ENCODE measurements around the gene RBBP8NL. TPM values are rescaled to one million over a fixed set of nuclear protein-coding genes. Genes with fewer than 3 reads are reported as not detected.
A peak's percentile ranks its signal among the peaks of the same experiment; 100 is the strongest.

The RBBP8NL gene
- total RNA-seq, 1 donor from 2014 or later = 17.5 TPM

DNA sequence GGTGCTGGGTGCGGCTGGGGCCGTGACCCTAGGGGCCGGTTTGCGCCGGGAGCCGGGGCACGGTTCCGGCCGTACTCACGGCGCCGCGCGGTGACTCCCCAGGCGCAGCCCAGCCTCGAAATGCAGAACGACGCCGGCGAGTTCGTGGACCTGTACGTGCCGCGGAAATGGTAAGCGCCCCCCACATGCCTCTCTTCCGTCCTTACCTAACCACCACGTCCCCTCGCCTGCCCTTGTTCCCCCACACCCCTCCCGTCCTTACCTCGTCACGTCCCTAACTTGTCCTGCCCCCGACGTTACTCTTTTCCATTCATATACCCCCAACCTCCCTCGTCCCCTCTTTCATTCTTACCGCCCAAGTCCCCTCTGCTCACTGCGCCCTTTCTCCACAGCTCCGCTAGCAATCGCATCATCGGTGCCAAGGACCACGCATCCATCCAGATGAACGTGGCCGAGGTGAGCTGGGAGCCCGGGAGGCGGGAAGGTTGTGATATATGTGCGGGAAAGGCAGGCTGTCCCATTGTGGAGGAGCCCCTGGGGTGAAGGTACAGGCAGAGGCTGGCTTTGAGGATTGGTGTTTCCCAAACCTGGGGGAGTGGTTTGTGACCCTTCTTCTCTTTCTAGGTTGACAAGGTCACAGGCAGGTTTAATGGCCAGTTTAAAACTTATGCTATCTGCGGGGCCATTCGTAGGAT is 40.0 kb downstream of the RBBP8NL start:
- Mint-ChIP-seq H3K27me3 (no peaks in the 10 kb centered on the region), H3K9me3 (ENCODE audit: low read depth) (no peaks in the 10 kb centered on the region), H3K27ac (peak overlapping the region; percentile 73), H3K36me3 (ENCODE audit: insufficient read depth) (peaks cover 13% of the 10 kb centered on the region), H3K4me3 (ENCODE audit: low read depth) (peak overlapping the region; percentile 80), H3K4me1 (ENCODE audit: low read depth) (peaks cover 23% of the 10 kb centered on the region)
- TF ChIP-seq, protein P1, sequence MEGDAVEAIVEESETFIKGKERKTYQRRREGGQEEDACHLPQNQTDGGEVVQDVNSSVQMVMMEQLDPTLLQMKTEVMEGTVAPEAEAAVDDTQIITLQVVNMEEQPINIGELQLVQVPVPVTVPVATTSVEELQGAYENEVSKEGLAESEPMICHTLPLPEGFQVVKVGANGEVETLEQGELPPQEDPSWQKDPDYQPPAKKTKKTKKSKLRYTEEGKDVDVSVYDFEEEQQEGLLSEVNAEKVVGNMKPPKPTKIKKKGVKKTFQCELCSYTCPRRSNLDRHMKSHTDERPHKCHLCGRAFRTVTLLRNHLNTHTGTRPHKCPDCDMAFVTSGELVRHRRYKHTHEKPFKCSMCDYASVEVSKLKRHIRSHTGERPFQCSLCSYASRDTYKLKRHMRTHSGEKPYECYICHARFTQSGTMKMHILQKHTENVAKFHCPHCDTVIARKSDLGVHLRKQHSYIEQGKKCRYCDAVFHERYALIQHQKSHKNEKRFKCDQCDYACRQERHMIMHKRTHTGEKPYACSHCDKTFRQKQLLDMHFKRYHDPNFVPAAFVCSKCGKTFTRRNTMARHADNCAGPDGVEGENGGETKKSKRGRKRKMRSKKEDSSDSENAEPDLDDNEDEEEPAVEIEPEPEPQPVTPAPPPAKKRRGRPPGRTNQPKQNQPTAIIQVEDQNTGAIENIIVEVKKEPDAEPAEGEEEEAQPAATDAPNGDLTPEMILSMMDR (IDR thresholded peaks at IDR 0.05; ENCODE audit: unreplicated experiment) = no peak
- DNase-seq (ENCODE audit: low spot score, unreplicated experiment) = no peak

DNA sequence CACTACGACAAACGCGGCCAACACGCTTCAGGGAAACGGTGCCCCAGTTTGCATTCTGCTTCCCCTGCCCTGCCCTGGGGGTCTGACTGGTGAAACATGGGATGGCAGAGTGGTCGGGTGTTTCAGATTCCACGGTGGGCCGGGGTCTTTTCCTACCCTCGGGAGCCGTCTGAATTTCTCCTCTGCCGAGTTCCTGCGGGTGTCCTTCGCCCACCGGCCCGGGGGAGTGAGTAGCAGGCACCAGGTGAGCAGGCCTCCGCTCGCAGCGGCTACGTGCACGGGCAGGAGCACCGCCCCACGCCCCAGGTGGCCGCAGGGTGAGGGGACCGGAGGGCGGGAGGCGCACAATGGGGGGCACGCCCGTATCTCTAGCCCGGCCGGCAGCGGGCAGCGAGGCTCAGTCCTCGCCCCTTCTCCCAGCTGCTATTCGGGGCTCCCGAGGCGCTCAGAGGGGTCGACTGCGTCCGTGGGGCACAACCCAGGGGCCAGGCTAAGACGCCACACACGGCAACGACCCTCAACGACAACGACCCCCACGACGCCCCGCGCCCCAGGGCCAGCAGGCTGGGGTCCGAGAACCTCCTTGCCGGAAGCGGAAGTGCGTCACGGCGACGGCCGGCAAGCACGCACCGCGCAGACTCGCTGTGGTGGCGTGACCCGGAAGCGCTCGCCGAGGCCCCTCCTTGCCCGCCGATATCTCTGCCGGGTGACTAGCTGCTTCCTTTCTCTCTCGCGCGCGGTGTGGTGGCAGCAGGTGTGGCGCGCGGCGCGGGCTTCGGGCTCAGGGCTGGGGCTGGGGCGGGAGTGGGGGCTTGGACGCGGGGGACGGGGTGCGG is 40.7 kb downstream of the RBBP8NL start, which contains the start of gene RPS21:
TSS of gene RPS21 (plus strand) at position 721 of the 836 bp plus-strand sequence. CDS start 236 bp downstream, outside the sequence.
- peaks cover 23% of the 10 kb centered on the region for H3K4me1 Mint-ChIP-seq (ENCODE audit: low read depth)
- TF ChIP-seq, protein P1 (IDR thresholded peaks at IDR 0.05; ENCODE audit: unreplicated experiment) = no peak
- no peaks in the 10 kb centered on the region for H3K27me3 Mint-ChIP-seq

DNA sequence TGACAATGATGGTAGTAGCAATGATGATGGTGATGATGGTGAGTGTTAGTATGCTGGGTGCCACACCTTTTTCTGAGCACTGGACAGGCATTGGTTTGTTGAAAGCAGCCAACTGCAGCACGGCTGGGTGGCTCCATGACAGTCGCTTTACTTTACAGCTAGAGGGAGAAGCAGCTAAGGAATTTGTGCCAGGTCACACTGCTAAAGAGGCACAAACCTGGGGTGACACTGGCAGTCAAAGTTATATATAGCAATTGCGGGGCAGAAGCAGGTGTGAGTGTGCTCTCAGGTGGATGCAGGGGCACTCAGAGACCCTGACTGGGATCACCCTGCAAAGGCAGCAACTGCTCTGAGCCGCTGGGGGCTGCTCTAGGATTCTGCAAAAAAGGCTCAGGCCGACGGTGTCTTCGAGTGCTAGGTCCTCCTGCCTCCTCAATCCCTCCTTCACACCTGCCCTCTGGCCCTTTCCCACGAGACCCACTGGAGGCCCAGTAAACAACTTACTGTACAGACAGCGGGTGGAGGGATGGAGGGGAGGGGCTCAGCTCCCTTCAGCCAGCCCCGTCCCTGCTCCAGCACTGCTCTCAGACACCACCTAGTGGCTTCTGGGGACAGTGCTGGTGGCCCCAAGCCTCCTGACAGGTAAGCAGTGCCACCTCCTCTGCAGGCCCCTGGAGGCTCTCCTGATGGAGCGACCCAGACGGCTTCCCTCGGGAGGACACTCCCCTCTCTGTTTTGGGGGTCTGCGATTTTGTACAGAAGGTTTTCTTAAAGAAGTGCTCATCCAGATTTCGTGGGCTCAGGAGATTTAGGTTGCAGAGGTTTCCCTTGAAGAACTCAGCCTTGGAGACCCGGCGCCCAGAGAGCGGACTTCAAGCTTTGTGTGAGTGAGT is 44.8 kb downstream of the RBBP8NL start:
- TF ChIP-seq, protein P1 (IDR thresholded peaks at IDR 0.05; ENCODE audit: unreplicated experiment) = peak; percentile 86
- H3K4me1 Mint-ChIP-seq (ENCODE audit: low read depth) = peaks cover 18% of the 10 kb centered on the region
- no peaks in the 10 kb centered on the region for H3K27me3 Mint-ChIP-seq
- peak; percentile 85 for DNase-seq (ENCODE audit: low spot score, unreplicated experiment)
- peak overlapping the region; percentile 73 for H3K27ac Mint-ChIP-seq
- H3K36me3 Mint-ChIP-seq (ENCODE audit: insufficient read depth) = peaks cover 9% of the 10 kb centered on the region
- peak overlapping the region; percentile 29 for H3K4me3 Mint-ChIP-seq (ENCODE audit: low read depth)
- H3K9me3 Mint-ChIP-seq (ENCODE audit: low read depth) = peaks cover 5% of the 10 kb centered on the region

More for the DNA sequence above, 40.7 kb downstream of the RBBP8NL start, which contains the start of gene RPS21:
- Mint-ChIP-seq H3K27ac (peak within 1 kb of the TSS; percentile 92), H3K9me3 (ENCODE audit: low read depth) (peaks cover 5% of the 10 kb centered on the region), H3K4me3 (ENCODE audit: low read depth) (peak within 1 kb of the TSS; percentile 80), H3K36me3 (ENCODE audit: insufficient read depth) (peaks cover 19% of the 10 kb centered on the region)
- peak; percentile 81 for DNase-seq (ENCODE audit: low spot score, unreplicated experiment)

DNA sequence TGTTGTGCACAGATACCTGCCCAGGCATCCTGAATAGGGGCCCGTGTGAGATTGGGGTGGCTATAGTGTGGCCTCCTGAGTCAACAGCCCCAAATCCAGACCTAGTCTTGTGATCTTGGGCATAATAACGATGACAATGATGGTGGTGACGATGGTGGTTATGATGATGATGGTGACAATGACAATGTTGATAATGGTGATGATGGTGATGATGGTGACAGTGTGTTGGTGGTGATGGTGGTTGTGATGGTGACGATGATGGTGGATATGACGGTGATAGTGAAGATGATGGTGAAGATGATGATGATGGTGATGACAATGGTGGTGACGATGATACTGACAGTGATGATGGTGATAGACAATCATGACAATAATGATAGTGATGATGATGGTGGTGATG is 45.5 kb downstream of the RBBP8NL start:
- no peak overlapping the region for H3K27ac Mint-ChIP-seq

More for the DNA sequence above, 45.5 kb downstream of the RBBP8NL start:
- peaks cover 22% of the 10 kb centered on the region for H3K4me1 Mint-ChIP-seq (ENCODE audit: low read depth)
- peaks cover 5% of the 10 kb centered on the region for H3K9me3 Mint-ChIP-seq (ENCODE audit: low read depth)
- TF ChIP-seq, protein P1 (IDR thresholded peaks at IDR 0.05; ENCODE audit: unreplicated experiment) = no peak
- H3K27me3 Mint-ChIP-seq = no peaks in the 10 kb centered on the region
- no peak overlapping the region for H3K4me3 Mint-ChIP-seq (ENCODE audit: low read depth)
- no peak for DNase-seq (ENCODE audit: low spot score, unreplicated experiment)
- peaks cover 11% of the 10 kb centered on the region for H3K36me3 Mint-ChIP-seq (ENCODE audit: insufficient read depth)

All from progenitor cell of endocrine pancreas (in vitro differentiated cells).